HG03097 (cell line): ENCODE data around the gene ALDH18A1.
"Not testable (repeated sequence)": the region's sequence is repeated elsewhere in the genome, so short reads cannot be mapped to it uniquely, and the experiment has no call there.

Experiments
- ATAC-seq: cut with Tn5 transposase; IDR thresholded peaks from one replicate; pipeline ENCODE4 v1.9.1; 2021; ENCODE audit not compliant: unreplicated experiment, low FRiP score

The ALDH18A1 gene

GRCh38 chr10:95656291-95657164, at the start of gene ALDH18A1:
ALDH18A1 (minus strand) TSS chr10:95656711; CDS start chr10:95653377, 3,334 bp downstream.
- peak; percentile 83 for ATAC-seq

GRCh38 chr10:95698415-95698814, 41.9 kb upstream of the ALDH18A1 start:
- ATAC-seq: no peak

GRCh38 chr10:95697429-95697828, 40.9 kb upstream of the ALDH18A1 start:
- ATAC-seq: no peak

GRCh38 chr10:95694665-95695064, 38.2 kb upstream of the ALDH18A1 start:
- ATAC-seq: no peak

GRCh38 chr10:95693668-95694534, 37.4 kb upstream of the ALDH18A1 start, which contains the start of gene TCTN3:
TCTN3 (minus strand) TSS chr10:95693927; CDS start chr10:95693899, 28 bp downstream.
- ATAC-seq: peak; percentile 96

GRCh38 chr10:95693071-95693667, 36.7 kb upstream of the ALDH18A1 start:
- ATAC-seq: no peak

- ATAC-seq: no peak
Observed at GRCh38 chr10:95691281-95691680, 34.8 kb upstream of the ALDH18A1 start.

- ATAC-seq: no peak
Observed at GRCh38 chr10:95688648-95689047, 32.1 kb upstream of the ALDH18A1 start.

- ATAC-seq: no peak
Observed at GRCh38 chr10:95683966-95684365, 27.5 kb upstream of the ALDH18A1 start.

- ATAC-seq: no peak
Observed at GRCh38 chr10:95675403-95676116, 19.0 kb upstream of the ALDH18A1 start.

- no peak for ATAC-seq
Observed at GRCh38 chr10:95674643-95675042, 18.1 kb upstream of the ALDH18A1 start.

GRCh38 chr10:95672641-95673040, 16.1 kb upstream of the ALDH18A1 start:
- ATAC-seq: not testable (repeated sequence)

GRCh38 chr10:95664543-95664942, 8.0 kb upstream of the ALDH18A1 start:
- ATAC-seq: no peak

- ATAC-seq: no peak
Observed at GRCh38 chr10:95663496-95663895, 7.0 kb upstream of the ALDH18A1 start.

- no peak for ATAC-seq
Observed at GRCh38 chr10:95661818-95662217, 5.3 kb upstream of the ALDH18A1 start.

- no peak for ATAC-seq
Observed at GRCh38 chr10:95660283-95660682, 3.8 kb upstream of the ALDH18A1 start.

GRCh38 chr10:95657250-95657649, 739 bp upstream of the ALDH18A1 start:
- ATAC-seq: no peak

GRCh38 chr10:95655571-95656290, 780 bp downstream of the ALDH18A1 start:
- peak; percentile 15 for ATAC-seq

GRCh38 chr10:95653895-95654294, 2.6 kb downstream of the ALDH18A1 start:
- ATAC-seq: no peak
